ENCODE data around the gene PSIP1.

GRCh38 chr9:15421990-15422371 is 88.8 kb downstream of the PSIP1 start:
- TF ChIP-seq CTCF (IDR thresholded peaks at IDR 0.05; ENCODE audit: low read depth, low read length, poor library complexity, severe bottlenecking) (no peak), EZH2phosphoT487 (IDR thresholded peaks at IDR 0.05; ENCODE audit: borderline replicate concordance, low read length) (no peak)
